NT2/D1 (cell line): Measurements from ENCODE around the gene GLRA2.

ENCODE experiments used
- YY1 ChIP-seq: IDR thresholded peaks from 2 replicates; pipeline ENCODE4 v1.6.1; 2011; ENCODE audit not compliant: insufficient read length, insufficient read depth
- ZNF274 ChIP-seq: IDR thresholded peaks from 2 replicates; pipeline ENCODE4 v1.6.1; 2011; ENCODE audit warnings: mild to moderate bottlenecking, low read depth, low read length

- no peak for TF ChIP-seq ZNF274
- no peak for TF ChIP-seq YY1
These were observed 577 bp upstream of the GLRA2 start for GRCh38 chrX:14528629-14529289.
